Stomach (tissue), 9 donors: ENCODE results near the gene ZNF423. TPM values are rescaled to one million over a fixed set of nuclear protein-coding genes. Genes with fewer than 3 reads are reported as not detected.
A peak's percentile ranks its signal among the peaks of the same experiment; 100 is the strongest.
"Not testable (repeated sequence)": the region's sequence is repeated elsewhere in the genome, so short reads cannot be mapped to it uniquely, and the experiment has no call there.

Experiments
- DNase-seq, 2 donors: peaks; one replicate each; pipeline versions ENCODE4 v3.0.0 to v3.0.0-alpha.2; 2013 to 2019
- H3K27ac ChIP-seq, 5 donors: fragments of 200-600 bp in 4 of 5; sonication (generic) in 4 of 5; one replicate each; pipeline ENCODE4 v1.5.1; 2013 to 2019; ENCODE audit warnings: mild to moderate bottlenecking in 1 of 5, moderate library complexity in 1 of 5
- H3K27me3 ChIP-seq, 3 donors: fragments of 200-600 bp; sonication (generic); one replicate each; pipeline ENCODE4 v1.5.1; 2017 to 2019; ENCODE audit warnings: mixed run types in 1 of 3
- H3K36me3 ChIP-seq, 4 donors: fragments of 200-600 bp; sonication (generic); 1 replicate in 3 of 4; 2 replicates in 1 of 4; pipeline ENCODE4 v1.5.1; 2016 to 2019
- H3K4me1 ChIP-seq, 4 donors: fragments of 200-600 bp; sonication (generic); one replicate each; pipeline ENCODE4 v1.5.1; 2016 to 2019
- H3K4me3 ChIP-seq, 4 donors: fragments of 200-600 bp; sonication (generic) in 3 of 4; one replicate each; pipeline ENCODE4 v1.5.1; 2016 to 2019; ENCODE audit warnings: mild to moderate bottlenecking in 1 of 4
- H3K9me3 ChIP-seq, 4 donors: fragments of 200-600 bp; sonication (generic); one replicate each; pipeline ENCODE4 v1.5.1; 2016 to 2019
- EP300 ChIP-seq: sonication (generic); formaldehyde crosslinking; IDR thresholded peaks from one replicate; pipeline ENCODE4 v1.6.1; 2017; ENCODE audit warnings: antibody characterized with exemption
- POLR2A ChIP-seq, 4 donors: fragments of 450-650 bp; IDR thresholded peaks; one replicate each; pipeline ENCODE4 v1.6.1; 2016; ENCODE audit warnings: antibody characterized with exemption in 4 of 4, control low read depth in 2 of 4, mild to moderate bottlenecking in 1 of 4, moderate library complexity in 1 of 4
- POLR2AphosphoS5 ChIP-seq, 3 donors: sonication (generic); formaldehyde crosslinking; IDR thresholded peaks; one replicate each; pipeline ENCODE4 v1.6.1; 2016; ENCODE audit warnings: antibody characterized with exemption in 3 of 3
- WGBS, 5 donors: extraction: QIAGEN DNeasy Blood & Tissue Kit in 3 of 5; methylation state at CpG; one replicate each; pipeline versions ENCODE4 v1.1.5 to v1.1.7; 2013 to 2018; 5-methylcytosine and 5-hydroxymethylcytosine counted together
- intact Hi-C: fragments of 100-400 bp; cut with DNase I; formaldehyde crosslinking; loops from one replicate; pipeline ENCODE4 v1.15.1; 2023; ENCODE audit warnings: low total_unique reads
- polyA plus RNA-seq, 3 donors: library from polyadenylated mRNA; stranded (reverse); fragments of 200-250 nt; gene quantifications; one replicate each; pipeline ENCODE4 v1.2.3, GENCODE V29; 2013
- total RNA-seq, 5 donors: library from RNA; depleted of rRNA; stranded (reverse); fragments of >200 nt; gene quantifications; one replicate each; pipeline versions ENCODE4 v1.1.0 to v1.2.3, GENCODE V29; 2014 to 2016
- TF ChIP-seq, protein P1 (sequence below), 7 experiments: fragments of 450-650 bp in 4 of 7; fragments of 200-600 bp in 3 of 7; sonication (generic) in 3 of 7; IDR thresholded peaks; one replicate each; pipeline ENCODE4 v1.5.1; 2016 to 2019; ENCODE audit warnings: antibody characterized with exemption in 7 of 7, control low read depth in 2 of 7, mild to moderate bottlenecking in 1 of 7
- donor health status: healthy with polysubstance abuse.
- donor health status: Bipolar disorder and iron deficiency.
- donor health status: healthy.

ZNF423 gene
- total and polyA plus RNA-seq, 8 donors, result 0.29 to 3.5 (median 1.0) TPM

DNA sequence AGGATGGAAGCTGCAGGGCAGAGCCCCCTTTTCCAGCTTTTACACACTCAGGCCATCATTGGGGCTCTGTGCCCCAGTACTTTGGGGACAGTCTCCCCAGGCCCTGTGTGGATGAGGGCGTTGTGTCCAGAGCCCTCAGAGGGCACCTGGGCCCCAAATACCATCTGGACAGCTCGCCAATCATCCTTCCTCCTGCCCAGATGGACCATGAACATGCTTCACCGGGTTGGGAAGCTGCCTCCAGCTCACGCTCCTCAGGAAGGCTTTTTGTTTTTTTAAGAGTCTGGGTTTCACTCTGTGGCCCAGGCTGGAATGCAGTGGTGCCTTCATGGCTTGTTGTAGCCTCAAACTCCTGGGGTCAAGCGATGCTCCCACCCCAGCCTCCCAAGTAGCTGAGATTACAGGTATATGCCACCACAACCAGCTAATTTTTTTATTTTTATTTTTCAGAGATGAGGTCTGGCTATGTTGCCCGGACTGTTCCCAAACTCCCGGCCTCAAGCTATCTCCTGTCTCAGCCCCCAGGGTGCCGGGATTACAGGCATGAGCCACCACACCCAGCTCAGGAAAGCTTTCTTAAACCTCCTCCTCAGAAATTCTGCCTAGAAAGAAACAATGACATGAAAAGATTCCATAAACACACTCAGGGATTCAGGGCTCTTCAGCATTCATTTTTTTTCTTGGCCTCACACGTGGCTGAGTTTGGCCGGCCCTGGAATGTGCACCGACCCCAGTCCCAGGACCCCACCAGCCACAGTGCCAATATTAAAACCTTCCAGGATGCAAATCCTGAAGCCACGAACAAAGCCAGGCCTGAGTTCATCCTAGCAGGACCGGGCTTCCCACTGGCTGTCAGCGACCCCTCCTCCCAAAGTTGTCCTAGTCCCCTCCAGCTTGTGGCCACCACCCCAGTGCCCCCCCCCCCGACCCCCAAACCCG, 27.4 kb upstream of the ZNF423 start:
- Histone ChIP-seq H3K27me3 (peaks cover 0 to 24% (median 0%) of the 10 kb centered on the region in 3 donors), H3K9me3 (no peaks in the 10 kb centered on the region), H3K36me3 (no peaks in the 10 kb centered on the region), H3K4me3 (no peak overlapping the region), H3K27ac (no peak overlapping the region), H3K4me1 (peaks cover 0 to 10% (median 0%) of the 10 kb centered on the region in 4 donors)
- WGBS, 5 donors, result 56 to 63% (median 60%) methylated on average over 14 to 16 of the region's 16 CpGs
- TF ChIP-seq POLR2AphosphoS5 (IDR thresholded peaks at IDR 0.05) (no peak), EP300 (no peak), POLR2A (IDR thresholded peaks at IDR 0.05) (no peak)
- TF ChIP-seq, protein P1, sequence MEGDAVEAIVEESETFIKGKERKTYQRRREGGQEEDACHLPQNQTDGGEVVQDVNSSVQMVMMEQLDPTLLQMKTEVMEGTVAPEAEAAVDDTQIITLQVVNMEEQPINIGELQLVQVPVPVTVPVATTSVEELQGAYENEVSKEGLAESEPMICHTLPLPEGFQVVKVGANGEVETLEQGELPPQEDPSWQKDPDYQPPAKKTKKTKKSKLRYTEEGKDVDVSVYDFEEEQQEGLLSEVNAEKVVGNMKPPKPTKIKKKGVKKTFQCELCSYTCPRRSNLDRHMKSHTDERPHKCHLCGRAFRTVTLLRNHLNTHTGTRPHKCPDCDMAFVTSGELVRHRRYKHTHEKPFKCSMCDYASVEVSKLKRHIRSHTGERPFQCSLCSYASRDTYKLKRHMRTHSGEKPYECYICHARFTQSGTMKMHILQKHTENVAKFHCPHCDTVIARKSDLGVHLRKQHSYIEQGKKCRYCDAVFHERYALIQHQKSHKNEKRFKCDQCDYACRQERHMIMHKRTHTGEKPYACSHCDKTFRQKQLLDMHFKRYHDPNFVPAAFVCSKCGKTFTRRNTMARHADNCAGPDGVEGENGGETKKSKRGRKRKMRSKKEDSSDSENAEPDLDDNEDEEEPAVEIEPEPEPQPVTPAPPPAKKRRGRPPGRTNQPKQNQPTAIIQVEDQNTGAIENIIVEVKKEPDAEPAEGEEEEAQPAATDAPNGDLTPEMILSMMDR (IDR thresholded peaks at IDR 0.05), result no peak
- intact Hi-C loops, result no loop called here
- DNase-seq, result no peak

DNA sequence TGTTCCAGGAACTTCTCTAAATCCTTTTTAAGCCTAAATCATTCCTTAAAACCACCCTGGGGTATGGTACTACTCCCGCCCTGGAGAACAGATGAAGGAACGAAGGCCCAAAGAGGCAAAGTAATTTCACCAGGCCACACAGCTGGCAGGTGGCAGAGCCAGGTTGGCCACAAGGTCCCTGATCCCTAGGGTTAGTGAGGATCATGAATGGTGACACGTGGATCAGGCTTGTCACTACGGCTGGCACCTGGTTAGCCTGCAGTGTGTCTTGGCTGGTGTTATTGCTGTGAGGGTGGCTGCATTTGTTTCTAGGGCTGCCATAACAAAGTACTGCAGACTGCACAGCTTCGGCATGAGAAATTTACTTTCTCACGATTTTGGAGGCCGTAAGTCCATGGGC, 26.0 kb upstream of the ZNF423 start:
- Histone ChIP-seq H3K4me3 (no peak overlapping the region), H3K4me1 (peaks cover under 1 to 12% (median 2%) of the 10 kb centered on the region in 4 donors), H3K9me3 (no peaks in the 10 kb centered on the region), H3K27me3 (peaks cover 0 to 37% (median 5%) of the 10 kb centered on the region in 3 donors), H3K36me3 (no peaks in the 10 kb centered on the region), H3K27ac (no peak overlapping the region)
- WGBS, 5 donors, result 82 to 88% (median 85%) methylated on average over 7 of the region's 7 CpGs
- DNase-seq, result no peak
- no peak for TF ChIP-seq POLR2A (IDR thresholded peaks at IDR 0.05)
- TF ChIP-seq, protein P1 (IDR thresholded peaks at IDR 0.05), result no peak
- TF ChIP-seq POLR2AphosphoS5 (IDR thresholded peaks at IDR 0.05), result no peak
- no peak for TF ChIP-seq EP300
- intact Hi-C loops, result no loop called here

DNA sequence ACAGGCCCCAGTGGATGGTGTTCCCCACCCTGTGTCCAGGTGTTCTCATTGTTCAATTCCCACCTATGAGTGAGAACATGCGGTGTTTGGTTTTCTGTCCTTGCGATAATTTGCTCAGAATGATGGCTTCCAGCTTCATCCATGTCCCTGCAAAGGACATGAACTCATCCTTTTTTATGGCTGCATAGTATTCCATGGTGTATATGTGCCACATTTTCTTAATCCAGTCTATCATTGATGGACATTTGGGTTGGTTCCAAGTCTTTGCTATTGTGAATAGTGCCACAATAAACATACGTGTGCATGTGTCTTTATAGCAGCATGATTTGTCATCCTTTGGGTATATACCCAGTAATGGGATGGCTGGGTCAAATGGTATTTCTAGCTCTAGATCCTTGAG, 22.6 kb upstream of the ZNF423 start:
- peaks cover 8 to 18% (median 11%) of the 10 kb centered on the region in 4 donors for H3K4me1 ChIP-seq
- peaks cover 0 to 49% (median 8%) of the 10 kb centered on the region in 3 donors for H3K27me3 ChIP-seq
- intact Hi-C loops, H3K36me3 ChIP-seq, H3K4me3 ChIP-seq, DNase-seq, H3K9me3 ChIP-seq, H3K27ac ChIP-seq: not testable (repeated sequence)
- 81 to 95% (median 93%) methylated on average over 3 of the region's 3 CpGs for WGBS, 5 donors

DNA sequence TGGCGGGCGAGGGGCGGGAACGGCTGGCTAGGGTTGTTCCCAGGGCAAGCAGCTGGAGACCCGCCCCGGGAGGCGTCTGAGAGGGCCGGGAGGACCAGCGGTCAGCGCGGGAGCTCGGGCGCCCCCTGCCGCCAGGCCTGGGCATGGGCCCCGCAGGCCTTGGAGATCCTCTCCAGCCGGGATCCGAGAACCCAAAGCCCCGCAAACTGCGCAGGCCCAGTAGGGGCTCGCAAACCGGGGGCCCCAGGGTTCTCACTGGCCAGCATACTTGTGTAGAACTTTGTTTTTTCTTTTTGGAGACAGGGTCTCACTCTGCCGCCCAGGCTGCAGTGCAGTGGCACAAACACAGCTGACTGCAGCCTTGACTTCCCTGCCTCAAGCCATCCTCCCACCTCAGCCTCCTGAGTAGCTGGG, 20.8 kb upstream of the ZNF423 start:
- peak overlapping the region; percentile 35 to 40 (median 40) for H3K4me3 ChIP-seq

More for the DNA sequence above, 20.8 kb upstream of the ZNF423 start:
- Histone ChIP-seq H3K4me1 (peaks cover 8 to 18% (median 11%) of the 10 kb centered on the region in 4 donors), H3K36me3 (no peaks in the 10 kb centered on the region), H3K27me3 (peaks cover 0 to 44% (median 8%) of the 10 kb centered on the region in 3 donors), H3K9me3 (no peaks in the 10 kb centered on the region), H3K27ac (peak overlapping the region in 1 of 5 donors; percentile 46)
- WGBS, 5 donors, result 2 to 13% (median 5%) methylated on average over 1 to 22 of the region's 22 CpGs
- TF ChIP-seq, protein P1 (IDR thresholded peaks at IDR 0.05), result peak in 5 of 7 experiments; percentile 44 to 93 (median 88)
- TF ChIP-seq EP300, result no peak
- peak; percentile 68 to 90 for DNase-seq
- intact Hi-C loops, result no loop called here
